ENCODE results near the gene SAYSD1. TPM values are rescaled to one million over a fixed set of nuclear protein-coding genes. Genes with fewer than 3 reads are reported as not detected.

SAYSD1 gene
- total and polyA plus RNA-seq, 9 of the 15 experiments (the other 6 are each of a cell fraction or from before 2014, with no cell fraction given): 3.5 to 19.1 (median 12.4) TPM

- TF ChIP-seq DEAF1 (CRISPR knock-in tag; IDR thresholded peaks at IDR 0.05) (0 out of 2 replicates have a peak, but pooled peaks have one; percentile 49), RAD21 (CRISPR knock-in tag; conservative IDR thresholded peaks at IDR 0.05 in 1 of 2, IDR thresholded peaks at IDR 0.05 in 1 of 2) (peak; percentile 58 to 87), ZNF217 (CRISPR knock-in tag; IDR thresholded peaks at IDR 0.05) (no peak), STAT6 (CRISPR knock-in tag; IDR thresholded peaks at IDR 0.05) (no peak), REST (IDR thresholded peaks at IDR 0.05; ENCODE audit: borderline replicate concordance) (peak; percentile 54; the same call in 1 of the 2 replicates), REST (CRISPR knock-in tag; IDR thresholded peaks at IDR 0.05; ENCODE audit: low read depth) (no peak), ZNF518B (CRISPR knock-in tag; IDR thresholded peaks at IDR 0.05) (no peak), CTCF (IDR thresholded peaks at IDR 0.05 in 2 of 3, conservative IDR thresholded peaks at IDR 0.05 in 1 of 3; ENCODE audit: insufficient read depth in 2 of 3, low read depth in 1 of 3, low read length in 3 of 3) (peak; percentile 63 to 88 (median 83))
These were observed 22.9 kb downstream of the SAYSD1 start (continued) for GRCh38 chr6:39092124-39092523.
